Measurements from ENCODE around the gene EXTL2.
"Not testable (repeated sequence)": the region's sequence is repeated elsewhere in the genome, so short reads cannot be mapped to it uniquely, and the experiment has no call there.

The EXTL2 gene

DNA sequence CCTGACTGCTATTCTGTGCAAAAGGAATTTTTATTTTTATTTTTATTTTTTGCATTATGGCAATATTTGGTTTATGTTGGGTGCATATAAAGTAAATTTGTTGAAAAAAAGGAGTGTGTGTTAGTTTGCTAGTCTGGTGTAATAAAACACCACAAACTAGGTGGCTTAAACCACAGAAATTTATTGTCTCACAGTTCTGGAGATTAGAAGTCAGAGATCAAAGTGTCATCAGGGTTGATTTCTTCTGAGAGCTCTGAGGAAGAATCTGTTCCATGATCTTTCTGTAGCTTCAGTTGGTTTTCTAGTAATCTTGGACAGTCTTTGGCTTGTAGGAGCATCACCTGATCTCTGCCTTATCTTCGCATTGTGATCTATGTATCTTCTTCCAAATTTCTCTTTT lies 7.7 kb upstream of the EXTL2 start:
- peaks cover 34% of the 10 kb centered on the region for H3K79me2 ChIP-seq (ENCODE audit: control insufficient read depth, insufficient read depth, low read length, unreplicated experiment)
- peaks cover 64% of the 10 kb centered on the region for H3K36me3 ChIP-seq (ENCODE audit: insufficient read depth, low read length)
- H3K27ac ChIP-seq (ENCODE audit: low read depth, low read length): no peak overlapping the region
- H3K27me3 ChIP-seq (ENCODE audit: insufficient read depth, low read length): no peaks in the 10 kb centered on the region
- H3K4me1 ChIP-seq (ENCODE audit: control insufficient read depth, insufficient read depth, low read length, unreplicated experiment): peaks cover 15% of the 10 kb centered on the region
- no peak overlapping the region for H2AFZ ChIP-seq (ENCODE audit: low read length, unreplicated experiment)
- H3K4me3 ChIP-seq (ENCODE audit: low read depth, low read length): no peak overlapping the region

DNA sequence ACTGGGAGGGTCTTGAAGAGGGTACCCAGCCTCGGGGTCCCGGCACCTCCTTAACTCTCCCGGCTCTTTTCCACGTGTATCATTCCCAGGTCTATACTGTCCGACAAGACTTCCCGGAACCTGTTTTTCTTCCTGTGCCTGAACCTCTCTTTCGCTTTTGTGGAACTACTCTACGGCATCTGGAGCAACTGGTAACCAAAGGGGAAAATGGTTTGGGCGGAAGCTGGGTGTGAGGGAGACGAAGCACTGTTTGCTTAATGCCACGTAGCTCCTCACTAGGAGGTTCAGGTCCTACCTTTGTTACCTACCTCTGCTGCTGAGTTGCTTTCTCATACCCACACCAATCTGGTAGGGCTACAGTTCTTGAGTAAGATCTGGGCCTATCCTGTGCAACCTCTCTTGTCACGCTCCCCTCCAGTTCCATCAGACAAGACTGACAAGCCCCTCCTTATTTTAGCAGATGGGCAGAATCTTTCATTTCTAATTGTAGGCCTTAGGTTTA lies 1.9 kb upstream of the EXTL2 start:
- peak overlapping the region; percentile 93 for H3K27ac ChIP-seq (ENCODE audit: low read depth, low read length)
- H3K79me2 ChIP-seq (ENCODE audit: control insufficient read depth, insufficient read depth, low read length, unreplicated experiment): peaks cover 68% of the 10 kb centered on the region
- H3K4me1 ChIP-seq (ENCODE audit: control insufficient read depth, insufficient read depth, low read length, unreplicated experiment): peaks cover 32% of the 10 kb centered on the region
- peaks cover 30% of the 10 kb centered on the region for H3K36me3 ChIP-seq (ENCODE audit: insufficient read depth, low read length)
- peak overlapping the region; percentile 94 for H3K4me3 ChIP-seq (ENCODE audit: low read depth, low read length)
- peak overlapping the region; percentile 92 for H2AFZ ChIP-seq (ENCODE audit: low read length, unreplicated experiment)
- H3K27me3 ChIP-seq (ENCODE audit: insufficient read depth, low read length): no peaks in the 10 kb centered on the region

DNA sequence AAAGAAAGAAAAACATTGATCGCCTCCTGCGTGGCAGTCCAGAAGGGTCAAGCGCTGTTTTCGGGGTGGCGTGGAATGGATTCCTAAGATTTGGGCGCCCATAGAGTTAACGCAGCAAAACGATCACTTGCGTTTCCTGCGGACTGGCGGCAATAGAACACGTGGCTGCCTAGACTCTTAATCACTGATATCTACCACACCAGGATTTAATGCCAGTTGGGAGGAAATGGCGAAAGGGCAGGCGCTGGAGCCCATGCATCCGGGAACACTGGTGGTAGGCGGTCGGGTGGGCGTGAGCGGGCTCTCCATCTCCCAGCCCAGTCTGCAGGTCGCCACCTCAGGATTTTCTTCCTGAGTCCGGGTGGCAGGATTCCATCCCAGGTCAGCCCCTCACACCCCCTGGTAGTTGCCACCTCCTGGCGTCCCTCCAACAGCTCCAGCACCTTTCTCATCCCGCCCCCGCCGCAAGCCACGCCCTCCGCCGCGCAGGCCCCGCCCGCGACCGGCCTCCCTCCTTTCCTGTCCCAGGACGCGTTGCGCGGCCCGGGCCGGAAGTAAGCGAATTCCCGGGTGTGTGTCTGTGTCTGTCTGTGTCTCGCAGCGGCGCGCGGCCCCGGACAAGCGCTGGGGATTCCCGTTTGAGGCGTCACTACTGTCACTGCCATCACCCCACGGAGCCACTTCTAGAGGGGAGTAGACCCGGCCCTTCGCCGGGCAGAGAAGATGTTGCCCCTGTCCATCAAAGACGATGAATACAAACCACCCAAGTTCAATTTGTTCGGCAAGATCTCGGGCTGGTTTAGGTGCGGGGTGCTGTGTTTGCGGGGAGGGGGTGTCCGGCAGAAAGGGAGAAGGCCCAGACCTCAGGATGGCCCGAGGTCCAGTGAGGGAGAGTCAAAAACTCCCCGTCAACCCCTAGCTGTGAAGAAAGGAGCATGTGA lies 1.2 kb upstream of the EXTL2 start, which contains the start of gene SLC30A7:
SLC30A7 (plus strand) TSS at position 551 of the 941 bp plus-strand sequence; CDS start at position 724, 173 bp downstream.
- Histone ChIP-seq H3K4me3 (ENCODE audit: low read depth, low read length) (peak within 1 kb of the TSS; percentile 94), H3K4me1 (ENCODE audit: control insufficient read depth, insufficient read depth, low read length, unreplicated experiment) (peaks cover 32% of the 10 kb centered on the region), H3K36me3 (ENCODE audit: insufficient read depth, low read length) (peaks cover 23% of the 10 kb centered on the region), H3K27me3 (ENCODE audit: insufficient read depth, low read length) (no peaks in the 10 kb centered on the region), H2AFZ (ENCODE audit: low read length, unreplicated experiment) (peak within 1 kb of the TSS; percentile 92), H3K27ac (ENCODE audit: low read depth, low read length) (peak within 1 kb of the TSS; percentile 93), H3K79me2 (ENCODE audit: control insufficient read depth, insufficient read depth, low read length, unreplicated experiment) (peaks cover 67% of the 10 kb centered on the region)

DNA sequence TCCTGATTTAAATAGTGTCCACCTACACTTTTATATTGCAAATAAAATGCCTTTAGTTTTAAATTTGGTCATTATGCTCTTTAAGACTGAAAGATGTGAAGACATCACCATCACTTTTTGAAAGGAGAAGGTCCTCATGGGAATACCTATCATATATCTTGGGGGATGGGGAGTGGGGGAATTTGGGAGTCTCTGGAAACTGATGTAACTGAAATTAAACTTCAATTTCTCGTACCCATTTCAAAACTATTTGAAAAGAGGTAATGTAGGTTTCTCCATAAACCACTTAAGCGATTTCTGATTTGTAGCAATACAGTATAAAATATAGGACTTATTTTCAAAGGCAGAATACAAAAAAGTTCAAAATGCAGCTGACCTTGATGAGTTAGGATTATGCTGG lies 924 bp downstream of the EXTL2 start:
- H2AFZ ChIP-seq (ENCODE audit: low read length, unreplicated experiment): peak overlapping the region; percentile 45
- peaks cover 8% of the 10 kb centered on the region for H3K36me3 ChIP-seq (ENCODE audit: insufficient read depth, low read length)
- no peaks in the 10 kb centered on the region for H3K27me3 ChIP-seq (ENCODE audit: insufficient read depth, low read length)
- peaks cover 56% of the 10 kb centered on the region for H3K79me2 ChIP-seq (ENCODE audit: control insufficient read depth, insufficient read depth, low read length, unreplicated experiment)
- H3K4me1 ChIP-seq (ENCODE audit: control insufficient read depth, insufficient read depth, low read length, unreplicated experiment): peaks cover 30% of the 10 kb centered on the region
- peak overlapping the region; percentile 94 for H3K4me3 ChIP-seq (ENCODE audit: low read depth, low read length)
- H3K27ac ChIP-seq (ENCODE audit: low read depth, low read length): peak overlapping the region; percentile 93

DNA sequence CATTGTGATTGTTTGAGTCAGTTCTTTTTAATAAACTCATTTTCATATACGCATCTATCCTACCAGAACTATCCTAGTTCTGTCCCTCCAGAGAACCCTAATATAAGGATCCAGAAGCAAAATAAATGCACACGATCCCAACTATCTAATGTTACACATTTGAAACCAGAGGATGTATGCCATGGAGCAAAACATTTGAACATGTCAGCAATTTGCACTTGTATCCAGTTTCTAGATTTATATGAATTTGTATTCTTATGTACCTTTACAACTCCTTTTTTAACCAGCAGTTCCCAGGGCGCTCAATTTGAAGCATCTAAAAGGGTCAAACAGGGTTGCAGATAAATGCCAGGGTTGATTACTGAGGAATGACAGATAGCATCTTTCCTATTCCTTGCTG lies 2.1 kb downstream of the EXTL2 start:
- Histone ChIP-seq H3K36me3 (ENCODE audit: insufficient read depth, low read length) (peaks cover 5% of the 10 kb centered on the region), H3K27me3 (ENCODE audit: insufficient read depth, low read length) (no peaks in the 10 kb centered on the region), H3K4me1 (ENCODE audit: control insufficient read depth, insufficient read depth, low read length, unreplicated experiment) (peaks cover 20% of the 10 kb centered on the region), H3K27ac (ENCODE audit: low read depth, low read length) (no peak overlapping the region), H3K4me3 (ENCODE audit: low read depth, low read length) (peak overlapping the region; percentile 94; the same call in 1 of the 2 replicates), H2AFZ (ENCODE audit: low read length, unreplicated experiment) (no peak overlapping the region), H3K79me2 (ENCODE audit: control insufficient read depth, insufficient read depth, low read length, unreplicated experiment) (peaks cover 45% of the 10 kb centered on the region)

DNA sequence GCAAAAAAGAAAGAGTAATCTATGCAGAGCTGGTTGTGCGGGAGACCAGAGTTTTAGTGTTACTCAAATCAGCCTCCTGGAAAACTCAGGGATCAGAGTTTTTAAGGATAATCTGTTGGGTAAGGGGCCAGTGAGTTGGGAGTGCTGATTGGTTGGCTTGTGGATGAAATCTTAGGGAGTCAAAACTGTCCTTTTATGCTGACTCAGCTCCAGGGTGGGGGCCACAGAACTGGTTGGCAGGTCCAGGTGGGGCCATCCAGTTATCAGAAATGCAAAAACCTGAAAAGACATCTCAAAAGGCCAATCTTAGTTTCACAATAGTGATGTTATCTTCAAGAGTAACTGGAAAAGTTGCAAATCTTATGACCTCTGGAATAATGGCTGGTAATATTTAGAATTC lies 3.3 kb downstream of the EXTL2 start:
- Histone ChIP-seq H2AFZ (ENCODE audit: low read length, unreplicated experiment) (no peak overlapping the region), H3K4me3 (ENCODE audit: low read depth, low read length) (no peak overlapping the region), H3K36me3 (ENCODE audit: insufficient read depth, low read length) (peaks cover 5% of the 10 kb centered on the region), H3K4me1 (ENCODE audit: control insufficient read depth, insufficient read depth, low read length, unreplicated experiment) (peaks cover 14% of the 10 kb centered on the region), H3K79me2 (ENCODE audit: control insufficient read depth, insufficient read depth, low read length, unreplicated experiment) (peaks cover 33% of the 10 kb centered on the region), H3K27me3 (ENCODE audit: insufficient read depth, low read length) (no peaks in the 10 kb centered on the region), H3K27ac (ENCODE audit: low read depth, low read length) (no peak overlapping the region)

DNA sequence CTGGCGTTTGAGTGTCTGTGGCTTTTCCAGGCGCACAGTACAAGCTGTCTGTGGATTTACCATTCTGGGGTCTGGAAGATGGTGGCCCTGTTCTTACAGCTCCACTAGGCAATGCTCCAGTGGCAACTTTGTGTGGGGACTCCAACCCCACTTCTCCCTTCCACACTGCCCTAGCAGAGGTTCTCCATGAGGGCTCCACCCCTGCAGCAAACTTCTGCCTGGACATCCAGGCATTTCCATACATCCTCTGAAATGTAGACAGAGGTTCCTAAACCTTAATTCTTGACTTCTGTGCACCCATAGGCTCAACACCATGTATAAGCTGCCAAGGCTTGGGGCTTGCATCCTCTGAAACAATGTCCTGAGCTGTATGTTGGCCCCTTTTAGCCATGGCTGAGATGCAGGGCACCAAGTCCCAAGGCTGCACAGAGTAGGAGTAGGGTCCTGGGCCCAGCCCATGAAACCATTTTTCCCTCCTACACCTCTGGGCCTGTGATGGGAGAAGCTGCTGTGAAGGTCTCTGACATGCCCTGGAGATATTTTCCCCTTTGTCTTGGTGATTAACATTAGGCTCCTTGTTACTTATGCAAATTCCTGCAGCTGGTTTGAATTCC lies 4.7 kb downstream of the EXTL2 start:
- not testable (repeated sequence) for H2AFZ ChIP-seq (ENCODE audit: low read length, unreplicated experiment); H3K27ac ChIP-seq (ENCODE audit: low read depth, low read length); H3K4me3 ChIP-seq (ENCODE audit: low read depth, low read length); H3K36me3 ChIP-seq (ENCODE audit: insufficient read depth, low read length); H3K27me3 ChIP-seq (ENCODE audit: insufficient read depth, low read length)
- Histone ChIP-seq H3K79me2 (ENCODE audit: control insufficient read depth, insufficient read depth, low read length, unreplicated experiment) (peaks cover 29% of the 10 kb centered on the region), H3K4me1 (ENCODE audit: control insufficient read depth, insufficient read depth, low read length, unreplicated experiment) (peaks cover 14% of the 10 kb centered on the region)

DNA sequence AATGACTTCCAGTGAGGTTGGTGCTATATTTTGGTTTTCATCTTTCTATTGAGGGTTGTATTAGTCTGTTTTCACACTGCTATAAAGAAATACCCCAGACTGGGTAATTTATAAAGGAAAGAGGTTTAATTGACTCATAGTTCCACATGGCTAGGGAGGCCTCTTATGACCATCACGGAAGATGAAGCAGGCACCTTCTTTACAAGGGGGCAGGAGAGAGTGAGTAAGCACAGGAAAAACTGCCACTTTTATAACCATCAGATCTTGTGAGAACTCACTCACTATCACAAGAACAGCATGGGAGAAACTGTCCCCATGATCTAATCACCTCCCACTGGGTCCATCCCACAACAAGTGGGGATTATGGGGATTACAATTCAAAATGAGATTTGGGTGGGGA lies 5.6 kb downstream of the EXTL2 start:
- H3K27ac ChIP-seq (ENCODE audit: low read depth, low read length); H3K4me3 ChIP-seq (ENCODE audit: low read depth, low read length); H2AFZ ChIP-seq (ENCODE audit: low read length, unreplicated experiment); H3K36me3 ChIP-seq (ENCODE audit: insufficient read depth, low read length); H3K27me3 ChIP-seq (ENCODE audit: insufficient read depth, low read length): not testable (repeated sequence)
- H3K79me2 ChIP-seq (ENCODE audit: control insufficient read depth, insufficient read depth, low read length, unreplicated experiment): peaks cover 28% of the 10 kb centered on the region
- peaks cover 18% of the 10 kb centered on the region for H3K4me1 ChIP-seq (ENCODE audit: control insufficient read depth, insufficient read depth, low read length, unreplicated experiment)

DNA sequence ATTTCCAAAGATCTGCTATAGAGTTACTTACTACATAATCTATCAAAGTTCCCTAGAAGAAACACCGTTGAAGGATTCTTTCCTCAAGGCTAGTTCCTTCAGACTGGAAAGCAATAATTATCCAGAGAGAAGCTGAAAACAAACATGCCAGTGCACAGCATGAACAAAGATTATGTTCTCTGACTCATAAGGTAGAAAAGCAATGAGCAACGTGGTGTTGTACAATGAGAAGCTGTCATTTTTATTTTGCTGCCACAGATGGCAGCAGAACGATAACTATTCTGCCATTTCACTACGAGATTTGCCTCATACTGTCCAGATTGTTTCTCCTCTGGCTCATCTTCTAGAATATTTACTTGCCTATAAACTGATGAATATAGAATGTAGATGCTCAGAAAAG lies 10.7 kb downstream of the EXTL2 start:
- no peaks in the 10 kb centered on the region for H3K79me2 ChIP-seq (ENCODE audit: control insufficient read depth, insufficient read depth, low read length, unreplicated experiment)
- no peak overlapping the region for H2AFZ ChIP-seq (ENCODE audit: low read length, unreplicated experiment)
- no peak overlapping the region for H3K4me3 ChIP-seq (ENCODE audit: low read depth, low read length)
- peaks cover 12% of the 10 kb centered on the region for H3K4me1 ChIP-seq (ENCODE audit: control insufficient read depth, insufficient read depth, low read length, unreplicated experiment)
- H3K27me3 ChIP-seq (ENCODE audit: insufficient read depth, low read length): no peaks in the 10 kb centered on the region
- H3K36me3 ChIP-seq (ENCODE audit: insufficient read depth, low read length): 0 out of 2 replicates have a peak, but pooled peaks cover 3% of the 10 kb centered on the region
- no peak overlapping the region for H3K27ac ChIP-seq (ENCODE audit: low read depth, low read length)

DNA sequence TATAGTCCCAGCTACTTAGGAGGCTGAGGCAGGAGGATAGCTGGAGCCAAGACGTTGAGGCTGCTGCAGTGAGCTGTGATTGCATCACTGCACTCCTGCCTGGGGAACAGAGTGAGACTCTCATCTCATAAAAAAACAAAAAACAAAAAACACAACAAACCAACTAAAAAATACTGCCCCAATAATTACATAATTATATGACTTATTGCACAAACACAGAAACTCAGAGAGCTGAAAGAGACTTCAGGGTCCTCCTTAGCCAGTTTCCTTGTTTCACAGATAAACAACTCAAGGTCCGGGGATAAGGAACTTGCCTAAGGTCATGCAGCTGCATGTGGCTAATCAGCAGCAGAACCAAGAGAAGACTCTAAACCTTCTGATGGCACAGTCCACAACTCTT lies 11.9 kb downstream of the EXTL2 start:
- no peaks in the 10 kb centered on the region for H3K36me3 ChIP-seq (ENCODE audit: insufficient read depth, low read length)
- no peaks in the 10 kb centered on the region for H3K79me2 ChIP-seq (ENCODE audit: control insufficient read depth, insufficient read depth, low read length, unreplicated experiment)
- H3K4me1 ChIP-seq (ENCODE audit: control insufficient read depth, insufficient read depth, low read length, unreplicated experiment): peaks cover 12% of the 10 kb centered on the region

More for the DNA sequence above, 11.9 kb downstream of the EXTL2 start:
- Histone ChIP-seq H3K27ac (ENCODE audit: low read depth, low read length) (no peak overlapping the region), H2AFZ (ENCODE audit: low read length, unreplicated experiment) (no peak overlapping the region), H3K27me3 (ENCODE audit: insufficient read depth, low read length) (no peaks in the 10 kb centered on the region), H3K4me3 (ENCODE audit: low read depth, low read length) (no peak overlapping the region)
